ENCODE data around the gene EVC2.

EVC2 gene

GRCh38 chr4:5710065-5710960, 2.0 kb upstream of the EVC2 start:
- DNase-seq: no peak

GRCh38 chr4:5709207-5709575, 832 bp upstream of the EVC2 start:
- no peak for DNase-seq

- no peak for DNase-seq
Measured at GRCh38 chr4:5707778-5708448, 446 bp downstream of the EVC2 start.

GRCh38 chr4:5707366-5707765, 993 bp downstream of the EVC2 start:
- no peak for DNase-seq

GRCh38 chr4:5706486-5707290, 1.7 kb downstream of the EVC2 start:
- no peak for DNase-seq

GRCh38 chr4:5705647-5706320, 2.6 kb downstream of the EVC2 start:
- no peak for DNase-seq

- DNase-seq: no peak
Measured at GRCh38 chr4:5704276-5704675, 4.1 kb downstream of the EVC2 start.

- DNase-seq: no peak
Measured at GRCh38 chr4:5703831-5704230, 4.5 kb downstream of the EVC2 start.

GRCh38 chr4:5701971-5702370, 6.4 kb downstream of the EVC2 start:
- DNase-seq: no peak

- no peak for DNase-seq
Measured at GRCh38 chr4:5700459-5700858, 7.9 kb downstream of the EVC2 start.

- no peak for DNase-seq
Measured at GRCh38 chr4:5696341-5696740, 12.0 kb downstream of the EVC2 start.

- DNase-seq: no peak
Measured at GRCh38 chr4:5693871-5694270, 14.5 kb downstream of the EVC2 start.

- no peak for DNase-seq
Measured at GRCh38 chr4:5691491-5692132, 16.7 kb downstream of the EVC2 start.

GRCh38 chr4:5689065-5689464, 19.3 kb downstream of the EVC2 start:
- no peak for DNase-seq

- no peak for DNase-seq
Measured at GRCh38 chr4:5686338-5686737, 22.0 kb downstream of the EVC2 start.

GRCh38 chr4:5685296-5685695, 23.1 kb downstream of the EVC2 start:
- DNase-seq: no peak

GRCh38 chr4:5683566-5683965, 24.8 kb downstream of the EVC2 start:
- no peak for DNase-seq

GRCh38 chr4:5678977-5679376, 29.4 kb downstream of the EVC2 start:
- no peak for DNase-seq

- DNase-seq: no peak
Measured at GRCh38 chr4:5676763-5677162, 31.6 kb downstream of the EVC2 start.

- DNase-seq: no peak
Measured at GRCh38 chr4:5666741-5667140, 41.6 kb downstream of the EVC2 start.

GRCh38 chr4:5664778-5665177, 43.6 kb downstream of the EVC2 start:
- DNase-seq: no peak

- no peak for DNase-seq
Measured at GRCh38 chr4:5662555-5662954, 45.8 kb downstream of the EVC2 start.

- no peak for DNase-seq
Measured at GRCh38 chr4:5661237-5661636, 47.1 kb downstream of the EVC2 start.
